ENCODE results near the gene RNU7-1.

The RNU7-1 gene

GRCh38 chr12:6954316-6955107 is 10.9 kb downstream of the RNU7-1 start:
- no peak for DNase-seq

GRCh38 chr12:6955108-6956020 is 11.7 kb downstream of the RNU7-1 start:
- no peak for DNase-seq

- no peak for DNase-seq
Measured at GRCh38 chr12:6956021-6956727, 12.6 kb downstream of the RNU7-1 start.

- no peak for DNase-seq
Measured at GRCh38 chr12:6957151-6957701, 13.6 kb downstream of the RNU7-1 start.

GRCh38 chr12:6957741-6958608 is 14.4 kb downstream of the RNU7-1 start:
- DNase-seq: no peak

- no peak for DNase-seq
Measured at GRCh38 chr12:6958609-6959057, 15.0 kb downstream of the RNU7-1 start.

- no peak for DNase-seq
Measured at GRCh38 chr12:6959058-6959804, 15.6 kb downstream of the RNU7-1 start.

GRCh38 chr12:6959805-6960592 is 16.4 kb downstream of the RNU7-1 start:
- no peak for DNase-seq

GRCh38 chr12:6960593-6961277 is 17.1 kb downstream of the RNU7-1 start:
- no peak for DNase-seq

GRCh38 chr12:6961278-6961694 is 17.7 kb downstream of the RNU7-1 start:
- DNase-seq: no peak

- DNase-seq: peak; percentile 9
Measured at GRCh38 chr12:6961695-6962284, 18.2 kb downstream of the RNU7-1 start.

GRCh38 chr12:6962285-6963015 is 18.8 kb downstream of the RNU7-1 start:
- DNase-seq: no peak

- no peak for DNase-seq
Measured at GRCh38 chr12:6963016-6963731, 19.6 kb downstream of the RNU7-1 start.

- DNase-seq: no peak
Measured at GRCh38 chr12:6963791-6964413, 20.3 kb downstream of the RNU7-1 start.

- no peak for DNase-seq
Measured at GRCh38 chr12:6964605-6965025, 21.0 kb downstream of the RNU7-1 start.

GRCh38 chr12:6965026-6965661 is 21.5 kb downstream of the RNU7-1 start:
- DNase-seq: peak; percentile 21

- DNase-seq: no peak
Measured at GRCh38 chr12:6965714-6966113, 22.1 kb downstream of the RNU7-1 start.

Measured in kidney glomerular epithelial cell (primary cell).